Mononuclear cell (primary cell): ENCODE results near the gene MAPKAP1. TPM values are rescaled to one million over a fixed set of nuclear protein-coding genes. Genes with fewer than 3 reads are reported as not detected.
"Not testable (repeated sequence)": the region's sequence is repeated elsewhere in the genome, so short reads cannot be mapped to it uniquely, and the experiment has no call there.

Experiments
- H3K27me3 ChIP-seq: 2 replicates; pipeline ENCODE4 v1.6.0; 2011; ENCODE audit warnings: low read length, control low read depth; ENCODE audit not compliant: insufficient read depth
- H3K4me1 ChIP-seq: 2 replicates; pipeline ENCODE4 v1.5.1; 2011; ENCODE audit warnings: mild to moderate bottlenecking, low read length, control low read depth; ENCODE audit not compliant: insufficient read depth
- H3K4me3 ChIP-seq: 2 replicates; pipeline ENCODE4 v1.5.1; 2011; ENCODE audit warnings: mild to moderate bottlenecking, low read length, moderate library complexity
- H3K9me3 ChIP-seq: 2 replicates; pipeline ENCODE4 v1.5.1; 2011; ENCODE audit warnings: low read depth, mild to moderate bottlenecking, control low read depth, low read length
- total RNA-seq: library from RNA; depleted of rRNA; stranded (reverse); fragments of >200 nt; gene quantifications from one replicate; pipeline ENCODE4 v1.2.3, GENCODE V29; 2012

The MAPKAP1 gene
- total RNA-seq, 1 donor: 41.0 TPM

GRCh38 chr9:125696106-125696647 lies 10.8 kb downstream of the MAPKAP1 start:
- Histone ChIP-seq H3K4me3 (no peak overlapping the region), H3K4me1 (peaks cover 8% of the 10 kb centered on the region), H3K27me3 (no peaks in the 10 kb centered on the region), H3K9me3 (no peaks in the 10 kb centered on the region)

- not testable (repeated sequence) for H3K27me3 ChIP-seq, H3K4me3 ChIP-seq, H3K4me1 ChIP-seq, H3K9me3 ChIP-seq
Measured at GRCh38 chr9:125695548-125695947, 11.5 kb downstream of the MAPKAP1 start.

- H3K4me3 ChIP-seq: no peak overlapping the region
- peaks cover 14% of the 10 kb centered on the region for H3K4me1 ChIP-seq
- H3K9me3 ChIP-seq: no peaks in the 10 kb centered on the region
- no peaks in the 10 kb centered on the region for H3K27me3 ChIP-seq
Measured at GRCh38 chr9:125694478-125694877, 12.5 kb downstream of the MAPKAP1 start.

GRCh38 chr9:125693492-125693891 lies 13.5 kb downstream of the MAPKAP1 start:
- H3K27me3 ChIP-seq, H3K9me3 ChIP-seq, H3K4me3 ChIP-seq: not testable (repeated sequence)
- peaks cover 14% of the 10 kb centered on the region for H3K4me1 ChIP-seq

- H3K4me1 ChIP-seq: peaks cover 14% of the 10 kb centered on the region
- H3K4me3 ChIP-seq: no peak overlapping the region
- no peaks in the 10 kb centered on the region for H3K9me3 ChIP-seq
- no peaks in the 10 kb centered on the region for H3K27me3 ChIP-seq
Measured at GRCh38 chr9:125691869-125692268, 15.1 kb downstream of the MAPKAP1 start.

- Histone ChIP-seq H3K9me3 (no peaks in the 10 kb centered on the region), H3K4me1 (peaks cover 14% of the 10 kb centered on the region), H3K27me3 (no peaks in the 10 kb centered on the region), H3K4me3 (no peak overlapping the region)
Measured at GRCh38 chr9:125690679-125691078, 16.3 kb downstream of the MAPKAP1 start.

- H3K27me3 ChIP-seq: no peaks in the 10 kb centered on the region
- H3K9me3 ChIP-seq: no peaks in the 10 kb centered on the region
- no peak overlapping the region for H3K4me3 ChIP-seq
- peaks cover 14% of the 10 kb centered on the region for H3K4me1 ChIP-seq
Measured at GRCh38 chr9:125687163-125687863, 19.7 kb downstream of the MAPKAP1 start.

- no peaks in the 10 kb centered on the region for H3K9me3 ChIP-seq
- H3K4me3 ChIP-seq: no peak overlapping the region
- H3K27me3 ChIP-seq: no peaks in the 10 kb centered on the region
- H3K4me1 ChIP-seq: peaks cover 5% of the 10 kb centered on the region
Measured at GRCh38 chr9:125685167-125685566, 21.8 kb downstream of the MAPKAP1 start.

- no peak overlapping the region for H3K4me3 ChIP-seq
- H3K27me3 ChIP-seq: no peaks in the 10 kb centered on the region
- no peaks in the 10 kb centered on the region for H3K4me1 ChIP-seq
- no peaks in the 10 kb centered on the region for H3K9me3 ChIP-seq
Measured at GRCh38 chr9:125683486-125683885, 23.5 kb downstream of the MAPKAP1 start.

- no peaks in the 10 kb centered on the region for H3K4me1 ChIP-seq
- no peak overlapping the region for H3K4me3 ChIP-seq
- no peaks in the 10 kb centered on the region for H3K27me3 ChIP-seq
- no peaks in the 10 kb centered on the region for H3K9me3 ChIP-seq
Measured at GRCh38 chr9:125682340-125682739, 24.7 kb downstream of the MAPKAP1 start.

- Histone ChIP-seq H3K9me3 (no peaks in the 10 kb centered on the region), H3K4me3 (no peak overlapping the region), H3K27me3 (no peaks in the 10 kb centered on the region), H3K4me1 (no peaks in the 10 kb centered on the region)
Measured at GRCh38 chr9:125681657-125682056, 25.4 kb downstream of the MAPKAP1 start.

GRCh38 chr9:125681086-125681622 lies 25.9 kb downstream of the MAPKAP1 start:
- Histone ChIP-seq H3K4me1 (no peaks in the 10 kb centered on the region), H3K9me3 (no peaks in the 10 kb centered on the region), H3K27me3 (no peaks in the 10 kb centered on the region), H3K4me3 (no peak overlapping the region)

GRCh38 chr9:125680445-125680844 lies 26.6 kb downstream of the MAPKAP1 start:
- H3K27me3 ChIP-seq: no peaks in the 10 kb centered on the region
- H3K4me3 ChIP-seq: no peak overlapping the region
- H3K4me1 ChIP-seq: no peaks in the 10 kb centered on the region
- H3K9me3 ChIP-seq: no peaks in the 10 kb centered on the region

- Histone ChIP-seq H3K4me3 (no peak overlapping the region), H3K4me1 (no peaks in the 10 kb centered on the region), H3K9me3 (no peaks in the 10 kb centered on the region), H3K27me3 (no peaks in the 10 kb centered on the region)
Measured at GRCh38 chr9:125679597-125680189, 27.3 kb downstream of the MAPKAP1 start.

GRCh38 chr9:125674981-125675973 lies 31.7 kb downstream of the MAPKAP1 start:
- H3K4me3 ChIP-seq: no peak overlapping the region
- no peaks in the 10 kb centered on the region for H3K4me1 ChIP-seq
- H3K9me3 ChIP-seq: no peaks in the 10 kb centered on the region
- H3K27me3 ChIP-seq: no peaks in the 10 kb centered on the region
